Measurements from ENCODE around the gene SGF29.
"Not testable (repeated sequence)": the region's sequence is repeated elsewhere in the genome, so short reads cannot be mapped to it uniquely, and the experiment has no call there.

SGF29 gene

GRCh38 chr16:28597692-28598261 is 44.1 kb downstream of the SGF29 start:
- peak; percentile 8 for DNase-seq

GRCh38 chr16:28599377-28600285 is 45.9 kb downstream of the SGF29 start:
- DNase-seq, result not testable (repeated sequence)

- DNase-seq, result not testable (repeated sequence)
Measured at GRCh38 chr16:28600965-28601364, 47.2 kb downstream of the SGF29 start.

GRCh38 chr16:28601589-28601988 is 47.9 kb downstream of the SGF29 start:
- not testable (repeated sequence) for DNase-seq

- DNase-seq, result not testable (repeated sequence)
Measured at GRCh38 chr16:28602062-28602461, 48.3 kb downstream of the SGF29 start.

- no peak for DNase-seq
Measured at GRCh38 chr16:28602529-28602928, 48.8 kb downstream of the SGF29 start.

GRCh38 chr16:28603381-28604185 is 49.9 kb downstream of the SGF29 start:
- no peak for DNase-seq

- DNase-seq, result no peak
Measured at GRCh38 chr16:28604186-28604565, 50.5 kb downstream of the SGF29 start.

- no peak for DNase-seq
Measured at GRCh38 chr16:28606291-28607115, 52.8 kb downstream of the SGF29 start.

GRCh38 chr16:28607116-28607623 is 53.5 kb downstream of the SGF29 start:
- DNase-seq, result no peak

GRCh38 chr16:28607681-28608495 is 54.2 kb downstream of the SGF29 start:
- not testable (repeated sequence) for DNase-seq

- not testable (repeated sequence) for DNase-seq
Measured at GRCh38 chr16:28608496-28608808, 54.7 kb downstream of the SGF29 start.

- DNase-seq, result not testable (repeated sequence)
Measured at GRCh38 chr16:28608867-28609596, 55.3 kb downstream of the SGF29 start.

- DNase-seq, result no peak
Measured at GRCh38 chr16:28609631-28610594, 56.2 kb downstream of the SGF29 start, which contains the start of gene SULT1A1. Gene SULT1A1 (minus strand): TSS chr16:28610044. CDS start chr16:28608855, 1,189 bp downstream.

- DNase-seq, result no peak
Measured at GRCh38 chr16:28610595-28611191, 57.0 kb downstream of the SGF29 start.

GRCh38 chr16:28612359-28613280 is 58.9 kb downstream of the SGF29 start:
- DNase-seq, result not testable (repeated sequence)

- not testable (repeated sequence) for DNase-seq
Measured at GRCh38 chr16:28613912-28614311, 60.2 kb downstream of the SGF29 start.

GRCh38 chr16:28614561-28614960 is 60.8 kb downstream of the SGF29 start:
- DNase-seq, result not testable (repeated sequence)
